Measurements from ENCODE around the gene CEP170B.

- no peak for TF ChIP-seq POLR2AphosphoS5 (IDR thresholded peaks at IDR 0.05; ENCODE audit: low read depth)
- TF ChIP-seq CTCF (IDR thresholded peaks at IDR 0.05; ENCODE audit: insufficient read depth, low read length): no peak
- no peak for TF ChIP-seq GABPA (IDR thresholded peaks at IDR 0.05; ENCODE audit: low read depth)
- no peak for TF ChIP-seq REST (IDR thresholded peaks at IDR 0.05; ENCODE audit: insufficient replicate concordance, low read depth)
- no peak for TF ChIP-seq SPI1 (IDR thresholded peaks at IDR 0.05; ENCODE audit: borderline replicate concordance, low read depth)
Measured at GRCh38 chr14:104885973-104886689, 21.1 kb downstream of the CEP170B start.
